ENCODE data around the gene USP49.
"Not testable (repeated sequence)": the region's sequence is repeated elsewhere in the genome, so short reads cannot be mapped to it uniquely, and the experiment has no call there.

Gene USP49

GRCh38 chr6:41871691-41872090 is 23.5 kb downstream of the USP49 start:
- DNase-seq: no peak

GRCh38 chr6:41859356-41859755 is 35.8 kb downstream of the USP49 start:
- no peak for DNase-seq

DNA sequence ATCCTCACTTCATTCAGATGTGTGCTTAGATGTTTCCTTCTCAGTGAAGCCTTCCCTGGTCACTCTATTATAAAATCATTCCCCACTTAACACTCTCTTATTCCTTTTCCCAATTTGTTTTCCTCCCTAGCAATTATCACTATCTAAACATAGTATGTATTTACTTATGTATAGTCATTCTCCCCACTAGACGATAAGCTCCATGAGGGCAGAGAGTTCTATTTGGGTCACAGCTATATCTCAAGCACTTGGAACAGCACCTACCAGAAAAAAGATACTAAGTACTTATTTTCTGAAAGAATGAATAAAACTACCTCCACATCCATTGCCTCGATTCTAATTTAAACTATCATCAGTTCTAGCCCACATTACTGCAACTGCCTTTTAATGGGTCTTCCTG is 36.5 kb downstream of the USP49 start:
- no peak for DNase-seq

DNA sequence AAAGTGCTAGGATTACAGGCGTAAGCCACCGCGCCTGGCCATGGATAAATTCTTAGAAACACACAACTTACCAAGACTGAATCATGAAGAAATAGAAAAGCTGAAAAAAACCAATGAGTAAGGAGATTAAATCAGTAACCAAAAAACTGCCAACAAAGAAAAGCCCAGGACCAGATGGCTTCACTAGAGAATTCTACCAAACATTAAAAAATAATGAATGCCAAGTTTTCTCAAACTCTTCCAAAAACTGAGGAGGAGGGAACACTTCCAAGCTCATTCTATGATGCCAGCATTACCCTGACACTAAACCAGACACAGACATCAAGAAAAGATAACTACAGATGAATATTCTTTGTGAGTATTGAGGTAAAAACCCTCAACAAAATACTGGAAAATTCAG is 44.3 kb downstream of the USP49 start:
- DNase-seq: no peak

DNA sequence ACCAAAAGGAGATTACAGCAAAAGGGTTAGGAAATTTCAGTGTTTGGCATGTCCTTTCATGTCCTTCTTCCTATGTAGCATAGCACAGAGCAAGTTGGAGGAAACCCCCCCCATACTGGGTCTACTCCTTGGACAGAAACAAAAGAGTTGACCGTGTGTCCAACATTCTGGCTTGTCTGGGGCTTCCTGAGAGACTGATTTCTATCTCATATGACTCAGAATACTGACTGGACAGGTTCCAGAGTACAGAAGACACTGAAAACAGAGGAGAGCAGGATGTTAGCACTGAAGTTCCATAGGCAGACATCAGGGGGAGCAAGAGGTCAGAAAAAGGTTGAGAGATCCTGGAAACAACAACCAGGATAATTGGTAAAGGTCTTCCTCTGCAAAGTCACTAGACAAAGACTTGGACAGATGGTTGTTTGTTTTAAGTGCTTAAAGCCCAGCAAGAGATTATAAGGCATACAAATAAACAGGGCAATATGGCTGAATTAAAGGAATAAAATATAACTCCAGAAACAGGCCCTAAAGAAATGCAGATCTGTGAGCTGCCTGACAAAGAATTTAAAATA is 48.4 kb downstream of the USP49 start:
- DNase-seq: peak; percentile 72

DNA sequence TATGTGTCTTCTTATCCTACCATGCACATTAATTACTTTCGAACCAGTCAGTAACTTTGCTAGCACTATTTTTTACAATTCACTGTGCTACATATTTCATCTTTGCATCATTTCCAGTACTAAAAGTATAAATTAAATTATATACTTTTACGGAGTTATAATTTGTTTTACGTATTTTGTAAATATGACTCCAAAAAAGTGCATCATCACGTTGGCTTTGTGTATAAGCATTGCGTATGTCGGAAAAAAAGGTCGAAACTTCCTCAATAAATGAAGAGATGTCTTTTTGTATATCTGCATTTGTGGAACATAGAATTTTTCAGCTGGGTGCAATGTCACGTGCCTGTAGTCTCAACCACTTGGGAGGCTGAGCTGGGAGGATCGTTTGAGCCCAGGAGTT is 52.0 kb downstream of the USP49 start:
- DNase-seq: no peak

GRCh38 chr6:41840326-41840725 is 54.8 kb downstream of the USP49 start:
- DNase-seq: no peak

DNA sequence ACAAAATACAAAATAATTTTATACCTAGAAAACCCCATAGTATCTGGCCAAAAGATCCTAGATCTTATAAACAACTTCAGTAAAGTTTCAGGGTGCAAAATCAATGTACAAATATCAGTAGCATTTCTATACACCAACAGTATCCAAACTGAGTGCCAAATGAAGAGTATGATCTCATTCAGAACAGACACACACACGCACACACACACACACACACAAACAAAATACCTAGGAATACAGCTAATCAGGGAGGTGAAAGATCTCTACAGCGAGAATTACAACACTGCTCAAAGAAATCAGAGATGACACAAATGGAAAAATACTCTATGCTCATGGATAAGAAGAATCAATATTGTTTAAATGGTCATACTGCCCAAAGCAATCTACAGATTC is 58.5 kb downstream of the USP49 start:
- no peak for DNase-seq

- DNase-seq: no peak
These were observed 59.0 kb downstream of the USP49 start for GRCh38 chr6:41836022-41836659.

- no peak for DNase-seq
These were observed 62.9 kb downstream of the USP49 start for GRCh38 chr6:41832263-41832662.

- no peak for DNase-seq
These were observed 68.7 kb downstream of the USP49 start for GRCh38 chr6:41826343-41827022.

DNA sequence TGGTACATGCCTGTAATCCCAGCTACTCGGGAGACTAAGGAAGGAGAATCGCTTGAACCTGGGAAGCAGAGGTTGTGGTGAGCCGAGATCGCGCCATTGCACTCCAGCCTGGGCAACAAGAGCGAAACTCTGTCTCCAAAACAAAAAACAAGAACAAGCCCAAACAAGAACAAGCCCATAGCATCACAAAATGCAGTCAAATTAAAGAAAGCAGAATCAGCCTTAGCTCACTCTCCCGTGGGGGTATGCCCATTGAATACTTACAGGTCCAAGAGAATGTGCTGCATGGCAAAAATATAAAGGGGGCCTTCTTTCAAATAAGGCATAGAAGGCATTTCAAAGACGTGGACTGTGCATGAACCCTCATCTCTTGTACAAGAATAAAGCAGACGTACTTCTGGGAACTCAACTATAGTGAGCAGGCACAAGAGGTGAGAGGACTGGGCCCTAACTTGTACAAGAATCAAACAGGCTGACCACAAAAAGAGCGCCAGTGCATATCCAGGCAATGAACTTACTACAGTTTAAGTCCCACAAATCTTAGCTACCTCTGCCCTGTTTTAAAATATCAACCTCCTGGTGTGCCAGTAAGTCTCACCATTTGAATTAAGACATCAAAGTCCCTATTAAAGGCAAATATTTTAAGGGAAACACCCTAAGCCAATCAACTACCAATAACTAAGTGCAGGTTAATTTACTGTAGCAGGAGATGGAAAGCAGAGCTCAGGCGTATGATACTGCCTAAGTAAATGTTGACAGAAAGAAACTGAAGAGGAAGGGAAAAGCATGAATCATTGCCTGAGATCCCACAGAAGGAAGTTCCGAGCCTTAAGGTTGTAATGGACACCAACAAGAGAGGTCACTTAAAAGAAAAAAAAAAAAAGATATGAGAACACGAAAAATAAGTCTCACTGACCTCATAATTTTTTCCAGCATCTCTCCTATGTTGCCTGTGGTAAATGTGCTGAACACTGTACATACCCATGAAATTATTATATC is 70.3 kb downstream of the USP49 start:
- no peak for DNase-seq

GRCh38 chr6:41823178-41823577 is 72.0 kb downstream of the USP49 start:
- DNase-seq: no peak

DNA sequence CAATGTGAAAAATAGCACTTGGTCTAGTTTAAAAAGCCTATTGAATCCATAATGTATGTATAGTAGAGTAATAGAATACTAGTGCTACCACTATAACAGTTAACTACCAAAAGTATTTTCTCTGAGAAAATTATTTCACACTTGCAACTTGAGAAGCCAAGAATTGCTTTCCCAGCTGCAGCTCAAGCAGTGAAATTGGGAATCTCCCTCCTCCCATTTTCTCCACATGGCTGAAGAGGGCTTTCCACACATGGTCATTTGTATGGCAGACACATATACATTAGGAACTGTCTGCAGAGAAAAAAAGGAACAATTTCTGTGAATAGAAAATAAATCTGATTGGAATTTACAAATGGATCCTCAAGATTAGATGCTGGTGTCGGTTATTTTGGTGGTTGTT is 73.2 kb downstream of the USP49 start:
- DNase-seq: no peak

- no peak for DNase-seq
These were observed 73.9 kb downstream of the USP49 start for GRCh38 chr6:41821266-41821665.

GRCh38 chr6:41818271-41819054 is 76.7 kb downstream of the USP49 start:
- no peak for DNase-seq

DNA sequence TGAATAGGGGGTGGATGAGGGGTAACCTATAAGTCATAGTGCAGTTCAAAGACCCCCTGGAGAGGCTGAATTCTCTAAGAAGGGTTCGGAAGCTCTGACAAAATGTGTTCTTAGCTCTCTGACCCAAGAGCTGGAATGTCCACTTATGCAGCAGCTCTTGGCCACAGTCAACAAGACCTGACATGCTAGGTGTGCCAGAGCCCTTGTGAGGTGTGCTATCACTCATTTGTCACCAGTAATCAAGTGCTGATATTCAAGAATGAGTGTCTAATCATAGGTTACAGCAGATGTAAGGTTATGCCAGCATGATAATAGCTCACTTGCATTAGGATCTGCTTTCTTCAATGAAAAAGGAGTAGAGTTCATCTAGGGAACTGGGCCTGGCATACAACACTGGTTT is 79.6 kb downstream of the USP49 start:
- DNase-seq: no peak

GRCh38 chr6:41814629-41815028 is 80.5 kb downstream of the USP49 start:
- DNase-seq: no peak

DNA sequence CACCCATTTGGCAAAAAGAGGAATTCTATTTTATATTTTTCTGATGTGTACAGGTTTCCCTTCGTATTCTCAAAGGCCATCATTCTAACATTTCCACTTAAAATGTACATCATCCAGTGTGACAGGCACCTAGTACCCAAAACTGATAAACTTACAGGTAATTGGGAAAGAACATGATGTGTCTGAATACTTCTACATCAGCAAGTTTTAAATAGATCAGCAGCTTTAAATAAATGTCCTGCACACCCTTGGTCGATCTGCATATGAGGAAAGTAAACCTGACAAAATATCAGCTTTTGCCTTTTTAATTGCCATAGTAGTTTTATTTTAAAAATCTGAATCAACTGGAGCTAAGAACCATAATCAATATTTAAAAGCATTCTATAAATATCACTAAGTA is 81.2 kb downstream of the USP49 start:
- DNase-seq: no peak

- DNase-seq: no peak
These were observed 81.7 kb downstream of the USP49 start for GRCh38 chr6:41813469-41813868.

GRCh38 chr6:41811946-41812345 is 83.2 kb downstream of the USP49 start:
- not testable (repeated sequence) for DNase-seq

- DNase-seq: no peak
These were observed 84.1 kb downstream of the USP49 start for GRCh38 chr6:41811095-41811494.
